ENCODE results near the gene CSH1.

CSH1 gene

GRCh38 chr17:63855185-63855584, 41.2 kb downstream of the CSH1 start:
- Histone ChIP-seq H3K79me1 (replicated peaks; ENCODE audit: low read length, poor library complexity, severe bottlenecking) (no peaks in the 10 kb centered on the region), H3K14ac (ENCODE audit: low read length in 2 of 2) (no peak overlapping the region), H3K27me3 (ENCODE audit: control insufficient read depth in 1 of 2, insufficient read depth in 1 of 2, low read length in 2 of 2) (peaks cover 21 to 29% of the 10 kb centered on the region in 2 experiments)

DNA sequence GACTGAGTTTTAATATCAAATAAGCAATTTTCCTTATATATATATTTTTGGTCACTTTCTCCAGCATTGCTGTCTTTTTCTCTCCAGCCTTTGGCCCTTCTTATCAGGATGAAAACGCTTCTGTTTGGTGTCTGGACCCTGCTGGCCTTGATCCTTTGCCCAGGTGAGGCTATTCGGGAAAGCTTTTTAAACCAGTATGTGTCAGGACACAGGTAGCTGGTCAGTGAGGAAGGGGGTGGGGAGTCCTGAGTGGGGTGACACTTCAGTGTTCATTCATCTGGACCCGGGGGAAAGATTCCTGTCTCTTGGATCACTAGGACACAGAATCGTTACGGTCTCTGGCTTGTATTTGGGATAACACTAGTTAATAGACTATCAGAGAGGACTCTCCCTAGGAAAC, 41.7 kb downstream of the CSH1 start:
- Histone ChIP-seq H2BK5ac (ENCODE audit: low read depth, low read length, poor library complexity, severe bottlenecking) (no peak overlapping the region), H3K23ac (ENCODE audit: low read length in 2 of 2) (no peak overlapping the region), H3K18ac (ENCODE audit: low read depth in 1 of 2, low read length in 2 of 2) (no peak overlapping the region), H3K9ac (ENCODE audit: low read length) (no peak overlapping the region), H3K4me3 (ENCODE audit: insufficient read depth in 1 of 2, low read depth in 1 of 2, low read length in 2 of 2) (no peak overlapping the region), H2BK120ac (ENCODE audit: low read depth, low read length) (no peak overlapping the region), H2BK12ac (ENCODE audit: low read length in 2 of 2) (no peak overlapping the region), H3K36me3 (ENCODE audit: control insufficient read depth in 1 of 2, insufficient read depth in 2 of 2, low read depth in 1 of 2, low read length in 2 of 2) (no peaks in the 10 kb centered on the region), H4K8ac (ENCODE audit: low read length) (no peak overlapping the region), H3K79me1 (replicated peaks; ENCODE audit: low read length, poor library complexity, severe bottlenecking) (no peaks in the 10 kb centered on the region), H3K9me3 (ENCODE audit: control insufficient read depth, low read length) (no peaks in the 10 kb centered on the region), H3K27me3 (ENCODE audit: control insufficient read depth in 1 of 2, insufficient read depth in 1 of 2, low read length in 2 of 2) (peaks cover 16 to 24% of the 10 kb centered on the region in 2 experiments), H2BK15ac (ENCODE audit: low read depth, poor library complexity, severe bottlenecking) (no peak overlapping the region), H4K91ac (ENCODE audit: low read length) (no peak overlapping the region), H3K14ac (ENCODE audit: low read length in 2 of 2) (no peak overlapping the region), H2AFZ (ENCODE audit: low read depth, low read length) (no peak overlapping the region), H3K4me2 (ENCODE audit: low read length, poor library complexity, severe bottlenecking) (no peak overlapping the region), H3K4me1 (ENCODE audit: control insufficient read depth, insufficient read depth, low read depth, low read length) (no peaks in the 10 kb centered on the region), H2AK5ac (ENCODE audit: low read length, severe bottlenecking) (no peak overlapping the region), H3K27ac (ENCODE audit: low read length, poor library complexity, severe bottlenecking) (no peak overlapping the region), H3K4ac (ENCODE audit: low read depth in 1 of 2, low read length in 2 of 2) (no peak overlapping the region)
- DNase-seq = no peak
- WGBS = 88% methylated on average over 5 of the region's 5 CpGs

More at GRCh38 chr17:63855185-63855584, 41.2 kb downstream of the CSH1 start:
- Histone ChIP-seq H3K9me3 (ENCODE audit: control insufficient read depth, low read length) (no peaks in the 10 kb centered on the region), H3K27ac (ENCODE audit: low read length, poor library complexity, severe bottlenecking) (no peak overlapping the region), H2AK5ac (ENCODE audit: low read length, severe bottlenecking) (no peak overlapping the region), H3K18ac (ENCODE audit: low read depth in 1 of 2, low read length in 2 of 2) (no peak overlapping the region), H2BK12ac (ENCODE audit: low read length in 2 of 2) (no peak overlapping the region), H3K4me2 (ENCODE audit: low read length, poor library complexity, severe bottlenecking) (no peak overlapping the region), H2AFZ (ENCODE audit: low read depth, low read length) (no peak overlapping the region), H3K4me1 (ENCODE audit: control insufficient read depth, insufficient read depth, low read depth, low read length) (no peaks in the 10 kb centered on the region), H2BK120ac (ENCODE audit: low read depth, low read length) (no peak overlapping the region), H3K4me3 (ENCODE audit: insufficient read depth in 1 of 2, low read depth in 1 of 2, low read length in 2 of 2) (no peak overlapping the region), H2BK15ac (ENCODE audit: low read depth, poor library complexity, severe bottlenecking) (no peak overlapping the region), H4K91ac (ENCODE audit: low read length) (no peak overlapping the region), H3K4ac (ENCODE audit: low read depth in 1 of 2, low read length in 2 of 2) (no peak overlapping the region), H2BK5ac (ENCODE audit: low read depth, low read length, poor library complexity, severe bottlenecking) (no peak overlapping the region), H3K36me3 (ENCODE audit: control insufficient read depth in 1 of 2, insufficient read depth in 2 of 2, low read depth in 1 of 2, low read length in 2 of 2) (no peaks in the 10 kb centered on the region), H4K8ac (ENCODE audit: low read length) (no peak overlapping the region), H3K9ac (ENCODE audit: low read length) (no peak overlapping the region), H3K23ac (ENCODE audit: low read length in 2 of 2) (no peak overlapping the region)
- DNase-seq = no peak
- WGBS = 86% methylated on average over 8 of the region's 8 CpGs

DNA sequence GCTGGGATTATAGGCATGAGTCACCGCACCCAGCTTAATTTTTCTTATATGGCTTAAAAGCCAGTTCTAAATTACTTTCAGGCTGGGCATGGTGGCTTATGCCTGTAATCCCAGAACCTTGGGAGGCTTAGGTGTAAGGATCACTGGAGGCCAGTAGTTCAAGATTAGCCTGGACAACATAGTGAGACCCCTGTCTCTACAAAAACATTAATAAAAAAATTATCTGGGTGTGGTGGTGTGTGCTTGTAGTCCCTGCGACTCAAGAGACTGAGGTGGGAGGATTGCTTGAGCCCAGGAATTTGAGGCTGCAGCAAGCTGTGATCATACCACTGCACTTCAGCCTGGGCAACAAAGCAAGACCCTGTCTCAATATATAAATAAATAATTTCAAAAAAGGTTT, 43.1 kb downstream of the CSH1 start:
- H3K14ac ChIP-seq (ENCODE audit: low read length in 2 of 2) = no peak overlapping the region
- H2AK5ac ChIP-seq (ENCODE audit: low read length, severe bottlenecking) = no peak overlapping the region
- no peak overlapping the region for H4K91ac ChIP-seq (ENCODE audit: low read length)
- H3K36me3 ChIP-seq (ENCODE audit: control insufficient read depth in 1 of 2, insufficient read depth in 2 of 2, low read depth in 1 of 2, low read length in 2 of 2) = no peaks in the 10 kb centered on the region
- H3K79me1 ChIP-seq (replicated peaks; ENCODE audit: low read length, poor library complexity, severe bottlenecking) = no peaks in the 10 kb centered on the region
- no peak overlapping the region for H2BK12ac ChIP-seq (ENCODE audit: low read length in 2 of 2)
- H3K23ac ChIP-seq (ENCODE audit: low read length in 2 of 2) = no peak overlapping the region
- peaks cover 4% of the 10 kb centered on the region for H3K4me1 ChIP-seq (ENCODE audit: control insufficient read depth, insufficient read depth, low read depth, low read length)
- no peak overlapping the region for H3K18ac ChIP-seq (ENCODE audit: low read depth in 1 of 2, low read length in 2 of 2)
- H3K4me3 ChIP-seq (ENCODE audit: insufficient read depth in 1 of 2, low read depth in 1 of 2, low read length in 2 of 2) = no peak overlapping the region
- WGBS = no CpG with 5 or more reads among the region's 2 CpGs
- H3K9ac ChIP-seq (ENCODE audit: low read length) = no peak overlapping the region
- H2AFZ ChIP-seq (ENCODE audit: low read depth, low read length) = no peak overlapping the region
- peaks cover 7 to 9% of the 10 kb centered on the region in 2 experiments for H3K27me3 ChIP-seq (ENCODE audit: control insufficient read depth in 1 of 2, insufficient read depth in 1 of 2, low read length in 2 of 2)
- H3K4me2 ChIP-seq (ENCODE audit: low read length, poor library complexity, severe bottlenecking) = no peak overlapping the region
- H3K4ac ChIP-seq (ENCODE audit: low read depth in 1 of 2, low read length in 2 of 2) = no peak overlapping the region
- no peak overlapping the region for H2BK120ac ChIP-seq (ENCODE audit: low read depth, low read length)
- no peak overlapping the region for H2BK15ac ChIP-seq (ENCODE audit: low read depth, poor library complexity, severe bottlenecking)
- no peaks in the 10 kb centered on the region for H3K9me3 ChIP-seq (ENCODE audit: control insufficient read depth, low read length)
- no peak overlapping the region for H4K8ac ChIP-seq (ENCODE audit: low read length)
- H2BK5ac ChIP-seq (ENCODE audit: low read depth, low read length, poor library complexity, severe bottlenecking) = no peak overlapping the region
- H3K27ac ChIP-seq (ENCODE audit: low read length, poor library complexity, severe bottlenecking) = no peak overlapping the region
- no peak for DNase-seq

- Histone ChIP-seq H3K23ac (ENCODE audit: low read length in 2 of 2) (no peak overlapping the region), H2BK120ac (ENCODE audit: low read depth, low read length) (no peak overlapping the region), H2AK5ac (ENCODE audit: low read length, severe bottlenecking) (no peak overlapping the region), H4K8ac (ENCODE audit: low read length) (no peak overlapping the region), H2BK15ac (ENCODE audit: low read depth, poor library complexity, severe bottlenecking) (no peak overlapping the region), H2BK12ac (ENCODE audit: low read length in 2 of 2) (no peak overlapping the region), H3K18ac (ENCODE audit: low read depth in 1 of 2, low read length in 2 of 2) (no peak overlapping the region), H3K27me3 (ENCODE audit: control insufficient read depth in 1 of 2, insufficient read depth in 1 of 2, low read length in 2 of 2) (peaks cover 7% of the 10 kb centered on the region in 2 experiments), H3K9ac (ENCODE audit: low read length) (no peak overlapping the region), H3K4me1 (ENCODE audit: control insufficient read depth, insufficient read depth, low read depth, low read length) (peaks cover 4% of the 10 kb centered on the region), H3K14ac (ENCODE audit: low read length in 2 of 2) (no peak overlapping the region), H2AFZ (ENCODE audit: low read depth, low read length) (no peak overlapping the region), H3K36me3 (ENCODE audit: control insufficient read depth in 1 of 2, insufficient read depth in 2 of 2, low read depth in 1 of 2, low read length in 2 of 2) (no peaks in the 10 kb centered on the region), H3K4me3 (ENCODE audit: insufficient read depth in 1 of 2, low read depth in 1 of 2, low read length in 2 of 2) (no peak overlapping the region), H3K9me3 (ENCODE audit: control insufficient read depth, low read length) (no peaks in the 10 kb centered on the region), H4K91ac (ENCODE audit: low read length) (no peak overlapping the region), H3K4ac (ENCODE audit: low read depth in 1 of 2, low read length in 2 of 2) (no peak overlapping the region), H2BK5ac (ENCODE audit: low read depth, low read length, poor library complexity, severe bottlenecking) (no peak overlapping the region), H3K79me1 (replicated peaks; ENCODE audit: low read length, poor library complexity, severe bottlenecking) (no peaks in the 10 kb centered on the region), H3K27ac (ENCODE audit: low read length, poor library complexity, severe bottlenecking) (no peak overlapping the region), H3K4me2 (ENCODE audit: low read length, poor library complexity, severe bottlenecking) (no peak overlapping the region)
- WGBS = 97% methylated on average over 9 of the region's 9 CpGs
- DNase-seq = no peak
These were observed 46.0 kb downstream of the CSH1 start for GRCh38 chr17:63850401-63850800.
